Gastrocnemius medialis (tissue), 4 donors: ENCODE results near the gene DDX28. TPM values are rescaled to one million over a fixed set of nuclear protein-coding genes. Genes with fewer than 3 reads are reported as not detected.

Experiments used
- ATAC-seq, 2 donors: fragments of 150-250 bp; one replicate each; pipeline ENCODE4 v1.9.1; 2016
- DNase-seq, 2 donors: peaks; one replicate each; pipeline ENCODE4 v3.0.0-alpha.2; 2019
- H3K27ac ChIP-seq, 4 donors: fragments of 200-600 bp; sonication (generic); 1 replicate in 1 of 4; 2 replicates in 3 of 4; pipeline ENCODE4 v1.5.1; 2016 to 2018; ENCODE audit warnings: mild to moderate bottlenecking in 2 of 4, moderate library complexity in 1 of 4
- H3K27me3 ChIP-seq, 3 donors: fragments of 200-600 bp; sonication (generic) in 2 of 3; 1 replicate in 1 of 3; 2 replicates in 2 of 3; pipeline versions ENCODE4 v1.5.1 to v1.6.0; 2016 to 2019; ENCODE audit warnings: mild to moderate bottlenecking in 1 of 3, moderate library complexity in 1 of 3
- H3K36me3 ChIP-seq, 2 donors: fragments of 200-600 bp; sonication (generic) in 1 of 2; one replicate each; pipeline ENCODE4 v1.5.1; 2017 to 2018
- H3K4me1 ChIP-seq, 2 donors: fragments of 200-600 bp; sonication (generic) in 1 of 2; one replicate each; pipeline ENCODE4 v1.5.1; 2016 to 2017; ENCODE audit warnings: mild to moderate bottlenecking in 2 of 2
- H3K4me3 ChIP-seq, 4 donors: fragments of 200-600 bp; sonication (generic) in 3 of 4; 1 replicate in 1 of 4; 2 replicates in 3 of 4; pipeline ENCODE4 v1.5.1; 2016 to 2019; ENCODE audit warnings: mild to moderate bottlenecking in 2 of 4
- H3K9me3 ChIP-seq, 3 donors: fragments of 200-600 bp; sonication (generic) in 2 of 3; 1 replicate in 1 of 3; 2 replicates in 2 of 3; pipeline ENCODE4 v1.5.1; 2016 to 2019
- POLR2A ChIP-seq, 2 donors: fragments of 450-650 bp; IDR thresholded peaks; one replicate each; pipeline ENCODE4 v1.6.1; 2017; ENCODE audit warnings: antibody characterized with exemption in 2 of 2, mild to moderate bottlenecking in 2 of 2, moderate library complexity in 2 of 2
- in situ Hi-C, 4 donors: fragments of 200-750 bp; cut with MboI; loops; one replicate each; pipeline versions ENCODE4 v1.15.0 to v1.8.0; 2017; ENCODE audit warnings: low sequenced_read_pairs in 4 of 4
- intact Hi-C: fragments of 100-400 bp; cut with DNase I; formaldehyde crosslinking; loops from one replicate; pipeline ENCODE4 v1.15.1; 2023; ENCODE audit warnings: low total_unique reads
- total RNA-seq, 4 donors: library from RNA; depleted of rRNA; stranded (reverse); fragments of >200 nt; gene quantifications; one replicate each; pipeline versions ENCODE4 v1.1.0 to v1.2.3, GENCODE V29; 2016
- TF ChIP-seq, protein P1 (sequence below), 5 experiments: fragments of 450-650 bp in 3 of 5; fragments of 200-600 bp in 2 of 5; sonication (generic) in 2 of 5; IDR thresholded peaks in 4 of 5; conservative IDR thresholded peaks in 1 of 5; 1 replicate in 4 of 5; 2 replicates in 1 of 5; pipeline ENCODE4 v1.5.1; 2016 to 2019; ENCODE audit warnings: antibody characterized with exemption in 5 of 5, mild to moderate bottlenecking in 3 of 5, moderate library complexity in 3 of 5

The DDX28 gene
- total RNA-seq, 4 donors from 2014 or later = 6.2 to 16.1 (median 10.4) TPM

DNA sequence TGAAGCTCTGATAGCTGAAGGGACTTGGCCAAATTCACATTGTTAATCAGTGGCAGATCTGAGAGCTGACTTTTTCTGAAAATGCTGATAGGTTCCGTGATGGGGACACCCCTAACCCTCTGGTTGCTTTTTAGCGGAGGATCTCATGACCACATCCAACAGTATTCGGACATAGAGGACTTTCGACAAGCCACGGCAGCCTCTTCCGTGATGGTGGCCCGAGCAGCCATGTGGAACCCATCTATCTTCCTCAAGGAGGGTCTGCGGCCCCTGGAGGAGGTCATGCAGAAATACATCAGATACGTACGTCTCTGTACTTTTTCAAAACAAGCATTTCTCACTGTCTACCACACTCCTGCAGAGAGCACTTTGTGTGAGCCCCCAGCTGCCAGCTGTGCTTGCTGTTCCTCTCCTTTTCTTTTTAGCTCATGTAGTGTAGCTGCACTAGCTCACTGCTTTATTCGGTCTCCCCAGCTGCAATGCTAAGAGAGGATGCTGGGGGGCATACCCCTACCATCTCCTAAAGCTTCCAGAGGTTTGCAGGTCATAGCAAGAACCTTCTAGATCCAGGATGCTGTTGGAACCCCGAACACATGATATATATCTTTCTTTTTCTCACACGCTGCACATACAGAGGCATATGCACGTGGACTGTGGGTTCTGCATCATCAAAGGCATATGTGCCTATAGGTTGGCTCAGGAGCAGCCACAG is 47.9 kb upstream of the DDX28 start:
- H3K27ac ChIP-seq = peak overlapping the region; percentile 80 to 89 (median 86)
- no peaks in the 10 kb centered on the region for H3K27me3 ChIP-seq
- H3K4me1 ChIP-seq = peaks cover 57 to 69% of the 10 kb centered on the region in 2 donors
- no peaks in the 10 kb centered on the region for H3K36me3 ChIP-seq
- in situ Hi-C loops (no loop called here), intact Hi-C loops (loop anchor here (5.0 kb wide), 1 partner anchor 824 kb away; the partner anchor contains the start of genes FHOD1 and SLC9A5)
- no peak for TF ChIP-seq POLR2A (IDR thresholded peaks at IDR 0.05)
- TF ChIP-seq, protein P1, sequence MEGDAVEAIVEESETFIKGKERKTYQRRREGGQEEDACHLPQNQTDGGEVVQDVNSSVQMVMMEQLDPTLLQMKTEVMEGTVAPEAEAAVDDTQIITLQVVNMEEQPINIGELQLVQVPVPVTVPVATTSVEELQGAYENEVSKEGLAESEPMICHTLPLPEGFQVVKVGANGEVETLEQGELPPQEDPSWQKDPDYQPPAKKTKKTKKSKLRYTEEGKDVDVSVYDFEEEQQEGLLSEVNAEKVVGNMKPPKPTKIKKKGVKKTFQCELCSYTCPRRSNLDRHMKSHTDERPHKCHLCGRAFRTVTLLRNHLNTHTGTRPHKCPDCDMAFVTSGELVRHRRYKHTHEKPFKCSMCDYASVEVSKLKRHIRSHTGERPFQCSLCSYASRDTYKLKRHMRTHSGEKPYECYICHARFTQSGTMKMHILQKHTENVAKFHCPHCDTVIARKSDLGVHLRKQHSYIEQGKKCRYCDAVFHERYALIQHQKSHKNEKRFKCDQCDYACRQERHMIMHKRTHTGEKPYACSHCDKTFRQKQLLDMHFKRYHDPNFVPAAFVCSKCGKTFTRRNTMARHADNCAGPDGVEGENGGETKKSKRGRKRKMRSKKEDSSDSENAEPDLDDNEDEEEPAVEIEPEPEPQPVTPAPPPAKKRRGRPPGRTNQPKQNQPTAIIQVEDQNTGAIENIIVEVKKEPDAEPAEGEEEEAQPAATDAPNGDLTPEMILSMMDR (IDR thresholded peaks at IDR 0.05 in 4 of 5, conservative IDR thresholded peaks at IDR 0.05 in 1 of 5) = no peak
- DNase-seq (no peak), ATAC-seq (no peak)
- no peaks in the 10 kb centered on the region for H3K9me3 ChIP-seq
- no peak overlapping the region for H3K4me3 ChIP-seq

DNA sequence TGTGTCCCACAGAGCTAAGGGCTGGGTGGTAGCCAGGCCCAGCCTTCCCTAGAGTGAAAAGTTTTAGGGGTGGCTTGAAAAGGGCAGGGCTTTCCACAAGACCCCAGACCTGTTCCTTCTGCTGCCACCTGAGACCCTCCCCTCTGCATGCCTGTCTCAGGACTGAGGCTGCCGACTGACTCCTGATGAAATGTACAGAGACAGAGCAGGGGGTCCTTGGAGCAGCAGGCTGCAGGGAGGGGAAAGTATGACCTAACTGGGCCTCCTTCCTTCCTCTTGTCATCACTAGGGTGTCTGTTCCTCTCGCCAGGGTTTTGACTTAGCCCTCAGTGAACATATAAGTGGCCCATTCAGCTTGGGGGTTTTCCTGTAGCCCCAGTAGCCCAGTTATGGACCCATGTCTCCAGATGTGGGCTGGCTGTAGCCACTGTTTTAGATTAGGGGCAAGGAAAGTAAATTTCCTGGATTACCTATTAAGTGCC is 47.3 kb upstream of the DDX28 start:
- Histone ChIP-seq H3K27ac (peak overlapping the region; percentile 77 to 89 (median 84)), H3K36me3 (no peaks in the 10 kb centered on the region), H3K4me1 (peaks cover 62 to 69% of the 10 kb centered on the region in 2 donors), H3K27me3 (no peaks in the 10 kb centered on the region), H3K9me3 (no peaks in the 10 kb centered on the region), H3K4me3 (no peak overlapping the region)
- TF ChIP-seq, protein P1 (IDR thresholded peaks at IDR 0.05 in 4 of 5, conservative IDR thresholded peaks at IDR 0.05 in 1 of 5) = no peak
- TF ChIP-seq POLR2A (IDR thresholded peaks at IDR 0.05) = no peak
- intact Hi-C loops = loop anchor here (5.0 kb wide), 1 partner anchor 823 kb away; the partner anchor contains the start of genes FHOD1 and SLC9A5
- in situ Hi-C loops = no loop called here
- no peak for ATAC-seq
- DNase-seq = no peak

DNA sequence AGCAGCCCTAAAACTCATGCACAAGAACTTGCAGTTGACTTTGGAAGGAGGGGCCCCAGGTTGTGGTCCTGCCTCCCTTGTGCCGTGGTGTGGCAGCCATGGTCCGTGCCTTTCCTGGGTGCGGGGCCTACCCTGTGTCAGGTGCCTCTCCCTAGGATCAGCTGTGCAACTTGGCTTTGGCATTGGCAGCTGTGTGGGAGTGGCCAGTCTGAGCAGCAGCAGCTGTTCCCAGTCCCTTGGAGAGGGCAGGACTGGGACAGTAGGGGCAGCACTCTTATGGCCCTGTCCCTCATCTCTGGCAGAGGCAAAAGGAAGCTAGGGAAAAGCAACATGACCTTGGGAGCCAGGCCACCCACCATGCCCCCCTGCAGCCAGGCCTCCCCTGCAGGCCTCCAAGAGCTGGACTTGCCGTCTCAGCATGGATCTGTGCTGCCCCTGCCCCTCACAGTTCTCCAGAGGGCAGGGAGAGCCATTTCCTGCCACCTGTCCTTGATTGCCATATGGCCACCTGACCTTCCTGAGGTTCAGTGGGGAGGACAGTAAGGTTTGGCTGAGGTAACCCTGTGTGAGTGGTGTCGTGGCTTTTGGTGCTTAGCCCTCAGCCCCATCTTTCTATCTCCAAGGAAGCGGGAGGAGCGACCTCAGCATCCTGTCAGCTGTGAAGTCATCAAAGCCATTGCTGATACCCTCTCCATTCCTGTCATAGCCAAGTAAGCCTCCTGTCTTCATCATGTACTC is 46.6 kb upstream of the DDX28 start:
- H3K27ac ChIP-seq = peak overlapping the region; percentile 77 to 89 (median 84)
- DNase-seq (peak; percentile 87 to 97), ATAC-seq (peak; percentile 60 to 68)
- H3K9me3 ChIP-seq = no peaks in the 10 kb centered on the region
- in situ Hi-C loops = no loop called here
- TF ChIP-seq POLR2A (IDR thresholded peaks at IDR 0.05) = peak; percentile 19 to 23
- TF ChIP-seq, protein P1 (IDR thresholded peaks at IDR 0.05 in 4 of 5, conservative IDR thresholded peaks at IDR 0.05 in 1 of 5) = peak; percentile 33 to 61 (median 46)
- intact Hi-C loops = loop anchor here (1.0 to 5.0 kb wide), 2 partner anchors 160 to 822 kb away; partner anchors contain the start of genes FHOD1 and SLC9A5
- no peaks in the 10 kb centered on the region for H3K27me3 ChIP-seq
- no peaks in the 10 kb centered on the region for H3K36me3 ChIP-seq
- peaks cover 68 to 71% of the 10 kb centered on the region in 2 donors for H3K4me1 ChIP-seq
- H3K4me3 ChIP-seq = no peak overlapping the region

DNA sequence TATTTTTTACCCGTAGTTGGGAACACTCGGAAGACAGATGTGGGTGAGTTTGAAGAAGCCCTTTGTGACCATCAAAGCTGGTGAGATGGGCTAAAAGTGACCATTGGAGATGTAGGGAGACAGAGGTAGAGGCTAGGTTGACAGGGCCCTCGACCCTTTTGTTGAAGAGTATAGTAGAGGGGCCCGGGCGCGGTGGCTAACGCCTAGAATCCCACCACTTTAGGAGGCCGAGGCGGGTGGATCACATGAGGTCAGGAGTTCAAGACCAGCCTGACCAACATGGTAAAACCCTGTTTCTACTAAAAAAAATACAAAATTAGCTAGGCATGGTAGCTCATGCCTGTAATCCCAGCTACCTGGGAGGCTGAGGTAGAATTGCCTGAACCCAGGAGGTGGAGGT is 45.9 kb upstream of the DDX28 start:
- in situ Hi-C loops = no loop called here
- H3K36me3 ChIP-seq = no peaks in the 10 kb centered on the region
- ATAC-seq (no peak), DNase-seq (no peak)
- no peak for TF ChIP-seq POLR2A (IDR thresholded peaks at IDR 0.05)
- TF ChIP-seq, protein P1 (IDR thresholded peaks at IDR 0.05 in 4 of 5, conservative IDR thresholded peaks at IDR 0.05 in 1 of 5) = no peak
- H3K4me3 ChIP-seq = no peak overlapping the region
- peaks cover 75 to 79% of the 10 kb centered on the region in 2 donors for H3K4me1 ChIP-seq
- intact Hi-C loops = loop anchor here (1.0 kb wide), 1 partner anchor 160 kb away; no protein-coding TSS in a partner anchor
- H3K27ac ChIP-seq = peak overlapping the region; percentile 77 to 89 (median 84)
- no peaks in the 10 kb centered on the region for H3K27me3 ChIP-seq
- H3K9me3 ChIP-seq = no peaks in the 10 kb centered on the region
